GM21423 (cell line): ENCODE data around the gene DEUP1.
"Not testable (repeated sequence)": the region's sequence is repeated elsewhere in the genome, so short reads cannot be mapped to it uniquely, and the experiment has no call there.

ENCODE experiments used
- ATAC-seq: cut with Tn5 transposase; IDR thresholded peaks from one replicate; pipeline ENCODE4 v1.9.1; 2021; ENCODE audit warnings: mild to moderate bottlenecking, moderate library complexity; ENCODE audit not compliant: unreplicated experiment

DEUP1 gene

DNA sequence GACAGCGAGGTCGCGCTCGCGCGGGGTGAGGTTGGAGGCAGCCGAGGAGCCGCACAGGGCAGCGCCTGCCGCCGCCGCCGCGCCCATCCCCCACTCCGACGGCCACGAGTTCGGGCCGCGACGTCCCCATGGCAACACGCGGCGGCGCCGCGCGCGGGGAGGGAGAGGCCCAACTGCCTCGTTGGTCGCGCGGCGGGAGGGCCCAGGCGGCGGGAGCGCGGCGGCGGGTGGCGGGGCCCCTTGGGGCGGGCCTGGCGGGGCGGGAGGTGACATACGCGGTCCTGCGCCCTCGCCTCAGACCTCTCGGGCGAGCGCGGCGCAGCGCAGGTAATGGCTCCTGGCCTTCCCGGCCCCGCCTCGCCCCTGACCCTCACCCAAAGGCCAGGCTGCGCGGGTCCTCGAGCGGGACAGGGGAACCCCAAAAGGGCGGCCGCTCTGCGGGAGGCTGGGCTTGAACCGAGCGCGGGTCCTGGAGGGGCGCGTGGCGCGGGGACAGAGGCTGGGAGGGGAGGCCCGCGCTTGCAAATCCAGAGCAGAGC, at the start of gene DEUP1:
Gene DEUP1 (plus strand): TSS at position 297 of the 539 bp plus-strand sequence. CDS start 1,518 bp downstream, outside the sequence.
- ATAC-seq: no peak

DNA sequence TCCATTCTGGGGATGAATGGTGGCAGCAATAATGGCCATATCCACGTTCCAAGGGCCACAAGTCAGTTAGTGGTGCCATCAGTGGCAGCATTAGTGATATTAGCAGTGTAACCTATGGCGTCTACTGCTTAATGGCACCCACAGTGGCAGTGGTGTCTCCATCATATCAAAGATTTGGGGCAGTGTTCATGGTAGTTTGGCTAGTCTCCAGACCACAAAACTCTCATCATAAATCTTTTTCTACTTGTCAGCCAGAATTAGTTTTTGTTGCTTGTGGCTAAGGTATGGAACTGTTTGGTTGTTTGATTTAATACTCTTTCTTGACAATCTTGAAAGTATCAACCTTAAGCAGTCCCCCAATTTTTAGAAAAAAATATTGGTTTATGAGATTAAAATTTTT, 45.1 kb upstream of the DEUP1 start:
- ATAC-seq: no peak

DNA sequence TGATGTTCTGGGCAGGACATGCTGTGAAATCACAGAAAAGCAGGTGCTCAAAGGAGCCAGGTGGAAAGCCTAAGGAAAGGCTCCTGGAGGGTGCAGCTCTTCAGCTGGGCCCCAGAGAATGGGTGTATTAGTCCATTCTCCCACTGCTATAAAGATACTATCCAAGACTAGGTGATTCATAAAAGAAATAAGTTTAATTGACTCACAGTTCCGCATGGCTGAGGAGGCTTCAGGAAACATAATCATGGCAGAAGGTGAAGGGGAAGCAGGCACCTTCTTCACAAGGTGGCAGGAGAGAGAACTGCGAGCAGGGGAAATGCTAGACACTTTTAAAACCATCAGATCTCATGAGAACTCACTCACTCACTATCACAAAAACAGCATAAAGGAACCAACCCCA, 43.1 kb upstream of the DEUP1 start:
- ATAC-seq: no peak

DNA sequence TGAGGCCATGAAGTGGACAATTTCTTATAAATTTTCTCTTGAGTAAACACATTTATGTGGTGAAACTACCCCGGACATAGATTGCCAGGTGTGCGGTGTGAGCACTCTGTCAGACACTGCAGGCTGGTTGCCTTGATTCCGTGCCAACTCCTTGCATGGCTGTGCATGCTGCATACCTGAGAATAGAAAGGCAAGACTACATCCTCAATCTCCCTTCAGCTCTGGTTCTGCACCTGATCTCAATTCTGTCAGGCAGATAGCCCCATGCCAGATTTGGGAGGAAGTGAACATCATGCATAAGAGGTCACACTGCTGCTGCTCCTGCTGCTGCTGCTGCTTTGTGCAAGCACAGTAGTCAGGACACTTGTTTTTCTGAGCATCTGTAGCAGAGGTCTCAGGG, 42.5 kb upstream of the DEUP1 start:
- no peak for ATAC-seq

- ATAC-seq: no peak
Observed at GRCh38 chr11:93288767-93289166, 41.8 kb upstream of the DEUP1 start.

- no peak for ATAC-seq
Observed at GRCh38 chr11:93289782-93290463, 40.6 kb upstream of the DEUP1 start.

DNA sequence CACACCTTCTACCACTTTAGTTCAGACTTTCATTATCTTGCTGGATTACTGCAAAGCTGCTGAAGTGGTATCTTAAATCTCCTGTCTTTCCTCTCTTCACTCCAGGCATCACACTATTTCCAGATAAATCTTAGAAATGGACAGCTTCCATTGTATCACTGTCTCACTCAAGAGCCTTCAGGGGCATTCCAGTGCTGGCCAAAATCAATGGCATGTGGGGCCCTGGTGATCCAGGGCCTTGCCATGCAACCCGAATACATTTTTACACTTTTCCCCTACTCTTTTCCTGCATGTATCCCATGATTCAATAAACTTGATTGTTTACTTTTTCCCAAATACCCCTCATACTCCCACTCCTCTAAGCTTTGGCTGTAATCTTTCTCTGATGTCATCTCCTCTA, 39.4 kb upstream of the DEUP1 start:
- no peak for ATAC-seq

DNA sequence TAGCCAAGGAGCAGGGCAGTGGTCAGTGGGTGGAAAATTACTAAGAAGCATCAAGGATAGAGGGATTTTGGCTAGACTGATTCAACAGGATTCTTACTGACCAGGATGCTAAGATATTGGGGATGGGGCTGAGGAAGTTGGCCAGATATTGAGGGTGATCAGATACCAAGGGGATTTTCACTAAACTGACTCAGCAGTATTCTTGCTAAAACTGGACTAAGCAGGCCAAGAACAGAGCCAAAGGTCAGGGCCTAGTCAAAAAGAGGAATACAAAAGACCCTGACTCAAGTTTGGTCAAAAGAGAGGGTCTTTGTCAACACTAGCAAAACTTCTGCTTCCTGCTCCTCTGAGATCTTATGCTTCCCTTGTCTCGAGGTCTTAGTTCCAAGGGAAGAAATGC, 38.6 kb upstream of the DEUP1 start:
- ATAC-seq: no peak

DNA sequence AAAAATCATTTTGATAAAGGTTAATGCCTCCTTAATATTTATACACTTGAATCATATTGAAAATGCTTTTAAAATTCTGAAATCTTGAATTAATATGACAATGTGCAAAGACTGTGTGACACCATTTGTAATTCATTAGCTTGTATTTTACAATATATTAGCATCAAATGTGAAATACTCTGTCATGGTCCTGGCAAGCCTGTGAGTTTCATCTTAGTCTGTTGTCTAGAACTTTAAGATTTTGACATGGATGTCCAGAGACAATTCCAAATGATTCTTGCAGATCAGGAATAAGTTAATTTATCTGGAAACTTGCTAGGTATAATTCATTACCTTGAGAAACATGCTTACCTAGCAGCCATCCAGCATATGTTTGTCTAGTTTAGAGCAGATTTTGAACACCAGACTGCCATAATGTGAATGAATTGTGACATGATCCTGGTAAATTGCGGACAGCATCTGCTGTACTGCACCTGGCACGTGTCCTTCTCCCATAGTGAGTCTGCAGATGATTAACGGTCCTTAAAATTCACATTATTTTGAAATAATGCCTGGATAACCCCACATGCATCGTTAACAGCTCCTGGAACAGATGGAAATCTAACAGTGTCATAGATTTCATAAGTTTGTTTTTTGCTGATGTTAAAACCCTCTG, 34.5 kb upstream of the DEUP1 start:
- ATAC-seq: no peak

DNA sequence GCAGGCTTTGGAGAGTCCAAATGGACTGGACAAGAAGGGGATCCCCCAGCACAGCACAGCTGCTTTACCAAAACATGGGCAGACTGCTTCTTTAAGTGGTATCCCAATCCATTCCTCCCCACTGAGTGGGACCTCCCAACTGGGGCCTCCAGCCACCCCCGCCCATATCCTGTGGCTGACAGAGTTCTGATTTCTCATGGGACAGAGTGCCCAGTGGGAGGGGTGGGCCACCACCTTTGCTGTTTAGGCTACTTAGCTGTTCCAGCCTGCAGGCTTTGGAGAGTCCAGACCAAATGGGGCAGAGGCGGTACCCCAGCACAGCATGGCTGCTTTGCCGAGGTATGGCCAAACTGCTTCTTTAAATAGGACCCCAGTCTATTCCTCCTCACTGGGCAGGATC, 26.9 kb upstream of the DEUP1 start:
- ATAC-seq: no peak

DNA sequence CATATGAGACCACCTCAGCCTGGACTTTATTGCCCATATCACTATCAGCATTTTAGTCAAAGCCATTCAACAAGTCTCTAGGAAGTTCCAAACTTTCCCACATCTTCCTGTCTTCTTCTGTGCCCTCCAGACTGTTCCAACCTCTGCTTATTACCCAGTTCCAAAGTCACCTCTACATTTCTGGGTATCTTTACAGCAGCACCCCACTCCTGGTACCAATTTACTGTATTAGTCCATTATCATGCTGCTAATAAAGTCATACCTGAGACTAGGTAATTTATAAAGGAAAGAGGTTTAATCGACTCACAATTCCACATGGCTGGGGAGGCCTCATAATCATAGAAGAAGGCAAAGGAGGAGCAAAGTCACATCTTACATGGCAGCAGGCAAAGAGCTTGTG, 16.1 kb upstream of the DEUP1 start:
- ATAC-seq: not testable (repeated sequence)

- ATAC-seq: no peak
Observed at GRCh38 chr11:93319224-93319839, 11.2 kb upstream of the DEUP1 start.

DNA sequence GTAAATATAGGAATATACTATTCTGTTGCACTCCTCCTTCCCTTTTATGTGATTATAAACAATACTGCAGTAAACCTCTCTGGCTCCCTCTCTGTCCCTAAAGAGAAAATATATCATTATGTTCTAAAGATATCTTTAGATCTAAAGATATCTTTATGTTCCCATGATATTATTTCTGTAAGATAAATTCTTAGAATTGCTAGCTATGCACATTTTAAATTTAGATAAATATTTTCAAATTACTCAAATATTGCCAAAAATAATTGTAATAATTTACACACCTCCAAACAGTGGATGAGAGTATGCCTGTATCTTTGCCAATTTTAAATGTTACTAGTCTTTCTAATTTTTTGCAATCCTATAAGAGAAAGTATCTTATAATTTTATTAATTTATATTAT, 10.3 kb upstream of the DEUP1 start:
- ATAC-seq: no peak

- ATAC-seq: no peak
Observed at GRCh38 chr11:93322207-93322606, 8.3 kb upstream of the DEUP1 start.

- no peak for ATAC-seq
Observed at GRCh38 chr11:93323747-93324146, 6.8 kb upstream of the DEUP1 start.

GRCh38 chr11:93324500-93324899, 6.0 kb upstream of the DEUP1 start:
- no peak for ATAC-seq

DNA sequence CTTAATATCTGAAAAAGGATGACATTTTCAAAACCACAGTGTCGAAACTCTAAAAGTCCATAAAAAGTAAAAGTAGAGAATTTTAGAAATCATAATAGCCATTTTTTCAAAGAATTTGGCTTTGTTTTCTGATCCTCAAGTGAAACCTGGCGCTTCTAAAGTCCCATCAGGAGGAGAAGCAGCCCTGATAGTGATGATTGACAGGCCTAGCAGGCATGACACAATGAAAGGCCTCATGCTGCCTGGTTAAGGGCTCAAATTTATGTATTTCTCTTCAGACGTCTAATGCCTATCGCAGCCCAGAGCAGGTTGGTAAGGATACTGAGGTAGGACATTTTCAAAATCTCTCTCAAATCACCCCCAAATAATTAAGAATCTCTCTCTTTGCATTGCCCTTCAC, 3.9 kb upstream of the DEUP1 start:
- no peak for ATAC-seq

DNA sequence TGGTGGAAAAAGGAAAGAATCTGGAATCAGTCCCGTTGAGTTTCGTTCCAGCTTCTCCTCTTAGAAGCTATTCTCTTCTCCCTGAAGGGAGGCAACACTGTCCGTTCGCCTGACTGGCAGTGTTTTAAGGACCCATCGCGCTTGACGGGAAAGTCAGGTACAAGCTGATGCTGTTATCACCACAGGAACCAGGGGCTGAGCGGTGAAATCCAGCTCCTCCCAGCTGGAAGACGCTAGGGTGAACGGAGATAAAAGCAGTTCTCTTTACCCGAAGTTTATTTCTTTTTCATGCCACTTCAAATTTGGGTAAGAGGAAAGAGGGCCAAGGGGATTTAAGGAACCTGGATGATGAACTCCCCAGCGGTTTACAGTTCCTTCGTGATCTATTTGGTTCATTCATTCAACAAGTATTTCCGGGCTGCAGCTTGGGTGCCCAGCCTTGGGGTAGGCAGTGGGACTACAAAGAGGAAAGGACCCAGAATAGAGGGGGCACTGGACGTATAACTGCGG, 551 bp upstream of the DEUP1 start:
- no peak for ATAC-seq

- ATAC-seq: no peak
Observed at GRCh38 chr11:93340223-93340622, 9.7 kb downstream of the DEUP1 start.

GRCh38 chr11:93344855-93345333, 14.4 kb downstream of the DEUP1 start:
- no peak for ATAC-seq

DNA sequence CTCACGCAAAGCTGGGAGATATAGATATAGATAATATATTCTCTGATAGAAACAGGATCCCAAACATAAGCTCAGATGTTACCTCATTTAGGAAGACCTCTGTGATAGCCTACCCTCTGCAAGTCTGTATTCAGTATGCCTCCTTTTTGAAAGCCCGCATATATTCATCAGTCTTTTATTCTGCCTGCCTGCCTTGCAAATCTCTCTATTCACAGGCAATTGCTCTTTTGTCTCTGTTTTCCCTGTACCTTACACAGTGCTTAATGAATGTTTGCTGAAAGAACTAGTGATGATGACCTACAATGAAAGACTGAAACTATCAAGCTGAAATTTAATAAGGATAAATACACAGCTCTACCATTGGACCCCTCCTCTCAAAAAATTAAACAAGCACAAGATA, 18.4 kb downstream of the DEUP1 start:
- ATAC-seq: no peak

- no peak for ATAC-seq
Observed at GRCh38 chr11:93350835-93351234, 20.3 kb downstream of the DEUP1 start.
